Mesothelial cell of epicardium (in vitro differentiated cells): ENCODE results near the gene TRIM62. TPM values are rescaled to one million over a fixed set of nuclear protein-coding genes. Genes with fewer than 3 reads are reported as not detected.
"Not testable (repeated sequence)": the region's sequence is repeated elsewhere in the genome, so short reads cannot be mapped to it uniquely, and the experiment has no call there.

Experiments used
- DNase-seq, 2 experiments: peaks; one replicate each; pipeline ENCODE4 v3.0.0; 2021; ENCODE audit warnings: low spot score in 2 of 2; ENCODE audit not compliant: unreplicated experiment in 2 of 2
- H3K27ac Mint-ChIP-seq: 2 replicates; pipeline ENCODE4 v1.8.0; 2021; ENCODE audit warnings: mixed read lengths
- H3K27me3 Mint-ChIP-seq: 2 replicates; pipeline ENCODE4 v1.8.0; 2021; ENCODE audit warnings: low read depth, mixed read lengths
- H3K36me3 Mint-ChIP-seq: 2 replicates; pipeline ENCODE4 v1.8.0; 2021; ENCODE audit warnings: mixed read lengths
- H3K4me1 Mint-ChIP-seq: 2 replicates; pipeline ENCODE4 v1.8.0; 2021; ENCODE audit warnings: mixed read lengths
- H3K4me3 Mint-ChIP-seq: 2 replicates; pipeline ENCODE4 v1.8.0; 2021; ENCODE audit warnings: mild to moderate bottlenecking, moderate library complexity, mixed read lengths
- H3K9me3 Mint-ChIP-seq: 2 replicates; pipeline ENCODE4 v1.8.0; 2021; ENCODE audit warnings: mixed read lengths
- CTCF ChIP-seq: fragments of 200-600 bp; sonication (generic); IDR thresholded peaks from one replicate; pipeline ENCODE4 v1.5.0; 2021; ENCODE audit warnings: antibody characterized with exemption; ENCODE audit not compliant: unreplicated experiment
- total RNA-seq: library from RNA; stranded (reverse); gene quantifications from 3 replicates; pipeline ENCODE4 v1.2.1, GENCODE V29; 2021

TRIM62 gene
- total RNA-seq, 1 donor from 2014 or later = 13.9 TPM

GRCh38 chr1:33130297-33130696 is 51.5 kb downstream of the TRIM62 start:
- no peak for TF ChIP-seq CTCF
- no peak for DNase-seq
- no peak overlapping the region for H3K4me3 Mint-ChIP-seq
- peaks cover 2% of the 10 kb centered on the region for H3K36me3 Mint-ChIP-seq
- H3K27ac Mint-ChIP-seq = no peak overlapping the region
- no peaks in the 10 kb centered on the region for H3K27me3 Mint-ChIP-seq
- H3K4me1 Mint-ChIP-seq = peaks cover 17% of the 10 kb centered on the region
- no peaks in the 10 kb centered on the region for H3K9me3 Mint-ChIP-seq

- no peak for DNase-seq
- H3K4me3 Mint-ChIP-seq = no peak overlapping the region
- peaks cover 3% of the 10 kb centered on the region for H3K36me3 Mint-ChIP-seq
- peaks cover 17% of the 10 kb centered on the region for H3K4me1 Mint-ChIP-seq
- no peak overlapping the region for H3K27ac Mint-ChIP-seq
- no peaks in the 10 kb centered on the region for H3K27me3 Mint-ChIP-seq
- no peaks in the 10 kb centered on the region for H3K9me3 Mint-ChIP-seq
- no peak for TF ChIP-seq CTCF
Observed at GRCh38 chr1:33128781-33129180, 53.1 kb downstream of the TRIM62 start.

GRCh38 chr1:33127001-33127823 is 54.6 kb downstream of the TRIM62 start:
- peak overlapping the region; percentile 90 for H3K4me3 Mint-ChIP-seq
- H3K27ac Mint-ChIP-seq = peak overlapping the region; percentile 95
- no peaks in the 10 kb centered on the region for H3K27me3 Mint-ChIP-seq
- H3K36me3 Mint-ChIP-seq = peaks cover 3% of the 10 kb centered on the region
- peak; percentile 91 for TF ChIP-seq CTCF
- H3K9me3 Mint-ChIP-seq = no peaks in the 10 kb centered on the region
- H3K4me1 Mint-ChIP-seq = peaks cover 17% of the 10 kb centered on the region
- DNase-seq = peak; percentile 88 to 95

- Mint-ChIP-seq H3K9me3 (no peaks in the 10 kb centered on the region), H3K27me3 (peaks cover 3% of the 10 kb centered on the region), H3K4me3 (peak overlapping the region; percentile 90), H3K4me1 (peaks cover 17% of the 10 kb centered on the region), H3K36me3 (peaks cover 3% of the 10 kb centered on the region), H3K27ac (peak overlapping the region; percentile 95)
- TF ChIP-seq CTCF = no peak
- no peak for DNase-seq
Observed at GRCh38 chr1:33126411-33127000, 55.3 kb downstream of the TRIM62 start.

- not testable (repeated sequence) for H3K27me3 Mint-ChIP-seq, H3K36me3 Mint-ChIP-seq, H3K4me3 Mint-ChIP-seq, H3K9me3 Mint-ChIP-seq, DNase-seq, H3K27ac Mint-ChIP-seq
- peaks cover 17% of the 10 kb centered on the region for H3K4me1 Mint-ChIP-seq
Observed at GRCh38 chr1:33124647-33125046, 57.2 kb downstream of the TRIM62 start.

GRCh38 chr1:33123266-33123665 is 58.6 kb downstream of the TRIM62 start:
- no peak for DNase-seq
- Mint-ChIP-seq H3K27ac (no peak overlapping the region), H3K9me3 (no peaks in the 10 kb centered on the region), H3K36me3 (peaks cover 3% of the 10 kb centered on the region), H3K4me3 (no peak overlapping the region), H3K27me3 (peaks cover 3% of the 10 kb centered on the region), H3K4me1 (peaks cover 17% of the 10 kb centered on the region)
- no peak for TF ChIP-seq CTCF
